WI38 (cell line): ENCODE results near the gene TXNDC12.

Experiments used
- H3K4me3 ChIP-seq: 2 replicates; pipeline ENCODE4 v1.5.1; 2011; ENCODE audit warnings: low read depth, mild to moderate bottlenecking, control low read depth, low read length
- TF ChIP-seq, protein P1 (sequence below): IDR thresholded peaks from 2 replicates; pipeline ENCODE4 v1.5.1; 2012; ENCODE audit warnings: low read depth, mild to moderate bottlenecking, control low read depth, low read length

TXNDC12 gene

DNA sequence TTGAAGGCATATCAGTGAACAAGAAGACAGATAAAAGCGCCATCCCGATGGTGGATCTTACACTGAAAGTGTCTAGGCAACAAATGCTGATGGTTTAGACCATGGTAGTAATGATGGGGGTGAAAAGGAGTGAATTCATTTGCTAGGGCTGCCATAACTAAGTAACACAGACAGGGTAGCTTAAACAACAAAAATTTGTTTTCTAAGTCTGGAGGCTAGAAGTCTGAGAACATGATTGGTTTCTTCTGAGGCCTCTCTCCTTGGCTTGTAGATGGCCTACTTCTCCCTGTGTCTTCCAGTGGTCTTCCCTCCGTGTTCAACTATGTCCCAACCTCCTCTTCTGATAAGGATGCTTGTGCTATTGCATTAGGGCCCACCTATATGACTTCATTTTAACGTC, 51.1 kb downstream of the TXNDC12 start:
- TF ChIP-seq, protein P1, sequence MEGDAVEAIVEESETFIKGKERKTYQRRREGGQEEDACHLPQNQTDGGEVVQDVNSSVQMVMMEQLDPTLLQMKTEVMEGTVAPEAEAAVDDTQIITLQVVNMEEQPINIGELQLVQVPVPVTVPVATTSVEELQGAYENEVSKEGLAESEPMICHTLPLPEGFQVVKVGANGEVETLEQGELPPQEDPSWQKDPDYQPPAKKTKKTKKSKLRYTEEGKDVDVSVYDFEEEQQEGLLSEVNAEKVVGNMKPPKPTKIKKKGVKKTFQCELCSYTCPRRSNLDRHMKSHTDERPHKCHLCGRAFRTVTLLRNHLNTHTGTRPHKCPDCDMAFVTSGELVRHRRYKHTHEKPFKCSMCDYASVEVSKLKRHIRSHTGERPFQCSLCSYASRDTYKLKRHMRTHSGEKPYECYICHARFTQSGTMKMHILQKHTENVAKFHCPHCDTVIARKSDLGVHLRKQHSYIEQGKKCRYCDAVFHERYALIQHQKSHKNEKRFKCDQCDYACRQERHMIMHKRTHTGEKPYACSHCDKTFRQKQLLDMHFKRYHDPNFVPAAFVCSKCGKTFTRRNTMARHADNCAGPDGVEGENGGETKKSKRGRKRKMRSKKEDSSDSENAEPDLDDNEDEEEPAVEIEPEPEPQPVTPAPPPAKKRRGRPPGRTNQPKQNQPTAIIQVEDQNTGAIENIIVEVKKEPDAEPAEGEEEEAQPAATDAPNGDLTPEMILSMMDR = no peak
- H3K4me3 ChIP-seq = no peak overlapping the region

DNA sequence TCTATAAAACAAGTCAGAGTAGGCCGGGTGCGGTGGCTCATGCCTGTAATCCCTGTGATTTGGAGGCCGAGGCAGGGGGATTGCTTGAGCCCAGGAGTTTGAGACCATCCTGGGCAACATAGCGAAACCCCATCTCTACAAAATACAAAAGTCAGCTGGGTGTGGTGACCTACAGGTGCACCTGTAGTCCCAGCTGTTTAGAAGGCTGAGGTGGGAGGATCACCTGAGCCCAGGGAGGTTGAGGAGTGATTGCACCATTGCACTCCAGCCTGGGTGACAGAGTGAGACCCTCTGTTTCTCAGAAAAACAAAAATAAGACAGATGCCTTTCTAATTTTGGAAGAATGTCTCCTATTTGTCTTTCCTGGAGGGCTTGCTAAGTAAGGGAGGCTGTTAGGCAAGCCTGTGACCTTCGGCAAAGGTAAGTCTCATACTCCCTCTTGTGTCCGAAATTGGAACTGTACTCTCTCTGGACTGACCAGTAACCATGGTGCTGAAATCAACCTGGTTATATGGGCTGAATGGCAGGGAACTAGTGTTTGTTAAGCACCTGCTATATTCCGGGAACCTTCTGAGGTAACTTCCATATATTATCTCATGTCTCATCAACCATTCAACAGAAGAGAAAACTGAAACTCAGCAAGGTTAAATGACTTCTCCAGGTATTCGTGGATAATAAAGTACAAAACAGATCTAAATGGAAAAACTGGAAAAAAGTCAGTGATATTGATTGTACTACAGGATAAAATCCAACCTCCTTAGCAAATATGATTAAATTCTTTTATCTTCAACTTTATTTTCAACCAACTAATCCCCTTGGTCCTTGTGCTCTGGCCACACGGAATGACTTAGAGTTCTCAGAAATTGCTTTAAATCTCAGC, 52.7 kb downstream of the TXNDC12 start:
- no peak overlapping the region for H3K4me3 ChIP-seq
- TF ChIP-seq, protein P1 = peak; percentile 83

DNA sequence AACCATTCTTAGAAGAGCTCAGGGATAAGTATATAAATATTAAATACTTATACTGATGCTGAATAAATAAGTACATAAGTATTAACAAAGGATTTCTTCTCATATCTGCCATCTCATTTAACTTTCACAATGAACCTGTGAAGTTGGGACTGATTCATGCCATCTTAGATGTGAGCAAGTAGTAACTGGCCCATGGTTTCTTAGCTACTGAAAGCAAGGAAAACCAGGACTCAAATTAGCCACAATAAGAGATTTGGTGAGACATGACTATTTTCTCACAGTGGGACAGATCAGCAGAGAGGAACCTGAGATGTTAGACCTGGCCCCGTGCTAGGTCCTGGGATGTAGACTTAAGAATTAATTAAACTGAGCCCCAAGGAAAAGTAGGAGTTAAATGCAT, 56.3 kb downstream of the TXNDC12 start:
- TF ChIP-seq, protein P1 = no peak
- H3K4me3 ChIP-seq = no peak overlapping the region

DNA sequence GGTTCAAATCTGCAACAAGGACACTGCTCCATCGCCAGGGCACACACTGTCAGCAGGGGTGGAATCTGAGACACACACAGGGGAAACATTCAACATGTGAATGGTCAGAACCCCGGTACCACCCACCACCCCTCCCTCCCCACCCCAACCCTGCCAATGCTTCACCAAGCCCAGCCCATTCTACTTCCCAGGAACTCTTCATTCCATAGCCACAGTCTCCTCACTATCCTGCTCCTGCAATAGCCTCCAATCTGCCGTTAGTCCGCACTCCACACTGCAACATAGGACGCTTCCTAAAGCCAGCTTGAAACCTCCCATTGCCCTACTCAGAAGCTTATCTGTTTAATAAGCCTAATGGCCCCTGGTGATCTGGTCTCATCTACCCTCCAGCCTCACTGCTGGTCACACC, 57.0 kb downstream of the TXNDC12 start:
- TF ChIP-seq, protein P1 = no peak
- H3K4me3 ChIP-seq = no peak overlapping the region

DNA sequence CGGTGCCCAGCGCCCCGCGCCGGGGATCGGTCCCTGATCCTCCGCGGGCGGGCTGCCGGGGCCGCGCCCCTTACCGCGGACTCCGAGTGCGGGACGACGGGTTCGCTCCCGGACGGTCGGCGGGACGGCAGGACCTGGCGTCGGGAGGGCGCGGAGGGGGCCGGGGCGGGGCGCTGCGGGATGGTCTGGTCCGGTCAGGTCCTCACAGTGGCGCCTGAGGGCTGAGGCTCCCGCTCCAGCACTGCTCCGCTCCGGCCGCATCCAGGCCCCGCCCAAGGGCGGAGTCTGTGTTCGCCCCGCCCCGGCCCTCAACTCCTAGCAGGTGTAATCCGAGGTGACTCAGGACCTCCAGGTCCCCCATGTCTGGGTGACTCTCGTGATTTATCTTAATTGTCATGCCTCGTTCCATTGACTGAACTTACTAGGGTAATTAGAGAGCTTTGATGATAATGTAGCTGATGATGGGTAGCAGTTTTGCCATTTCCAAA, 64.5 kb downstream of the TXNDC12 start, which contains the start of gene RAB3B:
Gene RAB3B, minus strand, starts transcription at position 223 of the 488 bp plus-strand sequence. CDS start 13,583 bp downstream, outside the sequence.
- TF ChIP-seq, protein P1 = no peak
- peak within 1 kb of the TSS; percentile 78 for H3K4me3 ChIP-seq

DNA sequence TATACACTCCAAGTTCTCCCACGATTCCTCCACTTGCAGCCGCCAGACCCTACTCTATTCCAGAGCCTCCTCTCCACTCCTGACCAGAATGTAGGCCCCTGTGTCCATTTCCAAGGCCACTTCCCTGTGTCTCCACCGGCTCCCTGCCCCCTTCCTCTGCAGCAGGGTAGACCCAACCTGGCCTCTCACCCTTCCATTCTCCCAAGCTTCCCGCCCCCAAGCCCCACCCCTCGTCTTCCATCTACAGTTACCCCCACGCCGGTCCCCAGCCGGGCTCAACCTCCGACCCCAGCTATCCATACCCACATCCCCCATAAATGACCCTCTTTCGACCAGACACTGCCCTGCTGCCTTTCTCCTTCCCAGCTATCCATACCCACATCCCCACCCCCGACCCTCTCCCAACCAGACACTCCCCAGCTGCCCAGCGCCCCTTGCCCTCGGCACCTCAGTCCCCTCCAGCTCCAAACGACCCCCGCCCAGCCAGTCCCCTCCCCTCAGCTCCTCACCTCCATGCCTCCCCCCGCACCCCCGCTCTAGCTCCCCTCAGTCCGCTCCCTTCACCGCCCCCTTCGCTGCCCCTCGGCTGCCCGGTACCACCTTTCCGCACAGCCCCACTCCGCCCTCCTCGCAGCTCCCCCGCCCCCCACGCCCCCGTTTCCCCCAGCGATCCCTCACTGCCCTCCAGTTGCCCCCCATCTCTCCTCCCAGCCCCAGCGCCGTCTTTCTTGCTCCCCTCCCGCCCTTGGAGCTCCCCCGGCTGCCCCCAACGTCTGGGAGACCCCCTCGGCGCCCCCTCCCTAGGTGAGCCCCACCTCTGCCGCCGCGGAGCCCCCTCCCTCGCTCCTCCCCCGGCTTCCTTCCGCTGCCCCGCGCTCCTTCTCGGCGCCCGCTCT, 65.2 kb downstream of the TXNDC12 start:
- TF ChIP-seq, protein P1 = no peak
- H3K4me3 ChIP-seq = peak overlapping the region; percentile 78
